ENCODE results near the gene PRODH2.
A peak's percentile ranks its signal among the peaks of the same experiment; 100 is the strongest.

Gene PRODH2

DNA sequence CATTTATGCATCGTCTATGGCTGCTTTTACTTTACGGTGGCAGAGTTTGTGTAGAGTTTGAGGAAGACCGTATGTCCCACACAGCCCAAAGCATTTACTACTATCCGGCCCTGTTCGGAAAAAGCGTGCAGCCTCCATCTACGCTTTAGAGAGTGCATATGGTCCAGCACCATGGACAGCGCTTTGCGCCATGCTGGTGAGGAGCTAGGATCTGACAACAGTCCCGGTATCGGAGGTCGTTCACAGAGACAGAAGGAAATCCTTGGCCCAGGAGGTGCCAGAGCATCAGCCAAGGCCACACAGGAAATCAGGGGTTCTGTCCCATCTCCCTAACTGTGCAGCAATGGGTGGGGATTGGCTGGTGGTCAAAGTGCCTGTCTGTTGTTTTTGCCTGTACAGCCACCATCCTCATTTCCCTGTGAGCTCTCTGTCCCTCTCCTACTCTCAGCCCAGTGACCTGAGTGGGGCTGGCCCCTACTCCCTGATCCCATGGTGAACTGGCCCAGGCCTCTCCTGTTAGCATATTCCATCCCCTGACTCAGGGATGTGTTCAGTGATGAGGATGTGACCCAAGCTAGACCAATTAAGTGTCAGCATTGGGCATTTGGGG, 16.2 kb upstream of the PRODH2 start:
- no peaks in the 10 kb centered on the region for H3K9me3 ChIP-seq
- no peaks in the 10 kb centered on the region for H3K36me3 ChIP-seq (replicated peaks)
- in situ Hi-C loops (cut with MboI; ENCODE audit: low sequenced_read_pairs): no loop called here
- no peak overlapping the region for H3K4me3 ChIP-seq
- H3K4me1 ChIP-seq: no peaks in the 10 kb centered on the region
- peaks cover 30% of the 10 kb centered on the region for H3K27me3 ChIP-seq (ENCODE audit: low read depth)
- peak; percentile 29 to 85 for DNase-seq (ENCODE audit: low spot score in 2 of 2)

DNA sequence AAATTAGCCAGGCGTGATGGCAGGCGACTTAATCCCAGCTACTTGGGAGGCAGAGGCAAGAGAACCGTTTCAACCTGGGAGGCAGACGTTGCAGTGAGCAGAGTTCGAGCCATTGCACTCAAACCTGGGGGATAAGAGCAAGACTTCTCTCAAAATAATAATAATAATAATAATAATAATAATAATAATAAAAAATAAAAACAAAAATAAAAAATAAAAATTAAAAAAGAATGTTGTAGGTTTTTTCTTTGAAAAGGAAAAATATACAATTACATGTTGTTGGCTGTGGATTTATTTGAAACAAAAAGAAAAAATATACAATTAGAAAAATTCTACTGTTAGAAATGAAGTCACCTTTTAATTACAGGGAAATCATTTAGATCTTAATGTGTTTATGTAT, 11.5 kb upstream of the PRODH2 start:
- Histone ChIP-seq H3K9me3 (no peaks in the 10 kb centered on the region), H3K4me1 (peaks cover 4% of the 10 kb centered on the region; the same call in 1 of the 2 replicates), H3K27me3 (ENCODE audit: low read depth) (peaks cover 9% of the 10 kb centered on the region), H3K4me3 (no peak overlapping the region), H3K36me3 (replicated peaks) (no peaks in the 10 kb centered on the region)
- DNase-seq (ENCODE audit: low spot score in 2 of 2): no peak
- in situ Hi-C loops (cut with MboI; ENCODE audit: low sequenced_read_pairs): no loop called here

DNA sequence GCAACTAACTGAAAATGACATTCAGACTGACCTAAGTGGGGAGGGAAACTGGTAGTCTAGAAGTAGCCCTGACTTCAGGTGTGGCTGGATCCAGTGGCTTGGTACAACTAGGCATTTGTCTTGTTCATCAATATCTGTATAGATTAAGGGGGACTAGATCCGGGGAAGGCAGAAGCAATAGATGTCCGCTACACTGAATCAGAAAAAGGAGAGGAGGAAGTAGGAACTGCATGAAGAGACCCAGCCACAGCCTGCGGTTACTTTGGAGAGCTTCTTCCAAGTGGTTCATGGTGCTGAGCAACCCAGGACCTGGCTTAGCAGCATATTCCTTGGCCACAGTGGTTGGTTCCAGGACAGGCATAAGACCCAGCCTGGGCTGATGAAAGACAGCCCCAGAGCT, 9.9 kb upstream of the PRODH2 start:
- Histone ChIP-seq H3K36me3 (replicated peaks) (no peaks in the 10 kb centered on the region), H3K4me3 (no peak overlapping the region), H3K9me3 (no peaks in the 10 kb centered on the region), H3K27me3 (ENCODE audit: low read depth) (peaks cover 7% of the 10 kb centered on the region), H3K4me1 (peaks cover 4% of the 10 kb centered on the region; the same call in 1 of the 2 replicates)
- in situ Hi-C loops (cut with MboI; ENCODE audit: low sequenced_read_pairs): no loop called here
- no peak for DNase-seq (ENCODE audit: low spot score in 2 of 2)

DNA sequence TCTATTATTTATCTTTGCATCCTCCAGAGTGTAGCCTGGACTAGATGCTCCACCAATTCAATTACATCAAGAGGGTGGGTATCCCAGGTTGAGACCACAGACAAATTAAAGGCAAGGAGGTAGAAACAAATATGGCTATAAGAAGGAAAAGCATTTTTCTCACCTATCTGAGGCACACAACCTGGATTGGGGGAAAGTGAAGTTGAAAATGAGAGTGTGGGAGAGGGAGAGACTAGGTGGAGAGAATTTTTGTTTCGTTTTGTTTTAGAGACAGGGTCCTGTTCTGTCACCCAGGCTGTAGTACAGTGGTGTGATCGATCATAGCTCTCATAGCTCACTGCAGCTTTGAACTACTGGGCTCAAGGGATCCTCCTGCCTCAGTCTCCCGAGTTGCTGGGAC, 5.8 kb upstream of the PRODH2 start:
- in situ Hi-C loops (cut with MboI; ENCODE audit: low sequenced_read_pairs): no loop called here
- Histone ChIP-seq H3K4me3 (no peak overlapping the region), H3K27me3 (ENCODE audit: low read depth) (no peaks in the 10 kb centered on the region; the same call in 1 of the 2 replicates), H3K4me1 (peaks cover 4% of the 10 kb centered on the region; the same call in 1 of the 2 replicates), H3K9me3 (no peaks in the 10 kb centered on the region), H3K36me3 (replicated peaks) (no peaks in the 10 kb centered on the region)
- no peak for DNase-seq (ENCODE audit: low spot score in 2 of 2)

DNA sequence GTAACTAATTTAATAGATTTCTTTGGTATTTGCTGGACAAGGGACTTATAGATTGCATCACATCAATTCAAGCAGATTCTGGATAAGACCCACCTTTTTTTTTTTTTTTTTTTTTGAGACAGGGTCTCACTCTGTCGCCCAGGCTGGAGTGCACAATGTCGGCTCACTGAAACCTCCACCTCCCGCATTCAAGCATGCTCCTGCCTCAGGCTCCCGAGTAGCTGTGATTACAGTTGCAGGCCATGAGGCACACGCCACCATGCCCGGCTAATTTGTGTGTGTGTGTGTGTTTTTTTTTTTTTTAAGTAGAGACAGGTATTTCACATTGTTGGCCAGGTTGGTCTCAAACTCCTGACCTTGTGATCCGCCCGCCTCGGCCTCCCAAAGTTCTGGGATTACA, 4.2 kb upstream of the PRODH2 start:
- Histone ChIP-seq H3K27me3 (ENCODE audit: low read depth) (no peaks in the 10 kb centered on the region; the same call in 1 of the 2 replicates), H3K9me3 (no peaks in the 10 kb centered on the region), H3K4me3 (no peak overlapping the region), H3K36me3 (replicated peaks) (no peaks in the 10 kb centered on the region), H3K4me1 (peaks cover 4% of the 10 kb centered on the region; the same call in 1 of the 2 replicates)
- no peak for DNase-seq (ENCODE audit: low spot score in 2 of 2)
- in situ Hi-C loops (cut with MboI; ENCODE audit: low sequenced_read_pairs): no loop called here

DNA sequence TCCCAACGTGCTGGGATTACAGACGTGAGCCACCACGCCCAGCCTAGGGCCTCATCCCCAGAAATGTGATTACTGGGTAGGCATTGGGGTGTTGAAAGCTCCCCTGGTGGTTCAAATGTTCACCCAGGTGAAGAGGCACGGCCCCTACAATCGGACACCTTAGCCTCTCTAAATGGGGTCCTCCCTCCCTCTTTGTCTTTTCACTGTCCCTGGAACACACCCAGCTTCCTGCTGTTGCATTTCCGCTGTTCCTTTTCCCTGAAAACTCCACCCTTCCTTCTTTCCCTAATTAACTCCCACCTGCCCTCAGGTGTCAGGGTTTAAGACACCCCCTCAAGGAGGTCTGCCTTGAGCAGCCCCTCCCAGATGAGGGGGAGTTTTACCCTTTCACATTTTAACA, 3.6 kb upstream of the PRODH2 start:
- no peaks in the 10 kb centered on the region for H3K9me3 ChIP-seq
- H3K4me3 ChIP-seq: no peak overlapping the region
- peaks cover 4% of the 10 kb centered on the region; the same call in 1 of the 2 replicates for H3K4me1 ChIP-seq
- H3K27me3 ChIP-seq (ENCODE audit: low read depth): no peaks in the 10 kb centered on the region; the same call in 1 of the 2 replicates
- no peaks in the 10 kb centered on the region for H3K36me3 ChIP-seq (replicated peaks)
- DNase-seq (ENCODE audit: low spot score in 2 of 2): no peak
- in situ Hi-C loops (cut with MboI; ENCODE audit: low sequenced_read_pairs): no loop called here

DNA sequence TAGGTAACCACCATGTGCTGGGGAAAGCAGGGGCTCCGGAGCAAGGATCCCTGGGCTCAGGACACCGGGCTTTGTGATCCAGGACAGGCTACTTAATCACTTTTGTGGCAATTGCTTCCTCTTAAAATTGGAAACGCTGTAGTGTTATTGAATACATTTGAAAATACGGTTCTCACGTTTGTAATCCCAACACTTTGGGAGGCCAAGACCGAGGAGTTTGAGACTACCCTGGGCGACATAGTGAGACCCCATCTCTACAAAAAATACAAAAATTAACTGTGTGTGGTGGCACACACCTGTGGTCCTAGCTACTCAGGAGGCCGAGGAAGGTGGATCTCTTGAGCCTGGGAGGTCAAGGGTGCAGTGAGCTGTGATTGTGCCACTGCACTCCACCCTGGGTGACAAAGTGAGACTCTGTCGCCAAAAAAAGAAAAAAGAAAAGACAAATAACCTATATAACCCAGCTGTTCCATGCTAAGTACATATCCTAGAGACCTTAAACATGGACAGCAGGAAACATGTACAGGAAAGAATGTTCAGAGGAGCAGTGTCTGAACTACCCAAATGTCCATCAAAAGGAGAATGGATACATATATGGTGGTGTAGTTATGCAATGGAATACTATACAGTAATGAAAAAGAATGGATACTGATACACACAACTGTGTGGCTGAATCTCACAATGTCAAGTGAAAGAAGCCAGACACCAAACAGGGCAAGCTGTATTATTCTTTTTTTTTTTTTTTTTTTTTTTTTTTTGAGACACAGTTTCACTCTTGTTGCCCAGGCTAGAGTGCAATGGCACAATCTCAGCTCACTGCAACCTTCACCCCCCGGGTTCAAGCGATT, 622 bp upstream of the PRODH2 start:
- DNase-seq (ENCODE audit: low spot score in 2 of 2): no peak
- no peaks in the 10 kb centered on the region for H3K4me1 ChIP-seq
- H3K27me3 ChIP-seq (ENCODE audit: low read depth): no peaks in the 10 kb centered on the region
- in situ Hi-C loops (cut with MboI; ENCODE audit: low sequenced_read_pairs): no loop called here
- no peaks in the 10 kb centered on the region for H3K36me3 ChIP-seq (replicated peaks)
- no peaks in the 10 kb centered on the region for H3K9me3 ChIP-seq
- no peak overlapping the region for H3K4me3 ChIP-seq

DNA sequence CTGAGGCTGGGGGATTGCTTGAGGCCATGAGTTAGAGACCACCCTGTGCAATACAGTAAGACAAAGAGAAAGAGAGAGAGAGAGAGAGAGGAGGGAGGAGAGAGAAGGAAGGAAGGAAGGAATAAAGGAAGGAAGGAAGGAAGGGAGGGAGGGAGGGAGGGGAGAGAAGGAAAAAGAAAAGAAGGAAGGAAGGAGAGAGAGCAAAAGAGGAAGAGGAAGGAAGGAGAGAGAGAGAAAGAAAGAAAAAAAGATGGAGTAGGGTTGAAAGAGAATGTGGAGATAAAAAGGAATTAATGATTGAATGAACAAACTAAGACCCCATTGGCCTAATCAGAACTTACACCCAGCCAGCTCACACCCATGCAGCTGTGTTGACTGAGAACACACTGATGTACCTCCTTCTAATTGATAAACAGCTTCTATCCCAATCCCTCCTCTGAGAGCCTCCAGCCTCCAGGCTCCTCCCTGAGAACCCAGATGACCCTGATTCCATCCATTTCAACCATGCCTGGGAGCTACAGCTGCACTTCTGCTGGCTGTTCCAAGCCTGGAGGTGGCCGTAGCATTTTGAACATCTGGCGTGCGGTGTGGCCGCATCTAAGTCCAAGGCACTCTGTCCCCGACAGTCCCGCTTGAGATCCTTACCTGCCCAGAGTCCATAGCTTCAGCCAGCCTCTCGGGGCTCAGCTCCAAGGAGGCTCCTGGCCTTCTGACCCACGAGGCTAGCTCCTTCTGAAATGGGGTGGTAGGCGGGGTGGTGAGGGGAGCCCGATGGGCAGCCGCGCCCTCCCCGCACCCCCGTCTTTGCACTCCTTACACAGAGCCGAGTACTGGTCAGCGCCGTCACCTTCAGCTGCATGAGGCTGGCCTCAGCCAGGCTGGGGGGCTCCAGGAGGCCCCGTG, 1.1 kb downstream of the PRODH2 start:
- Histone ChIP-seq H3K27me3 (ENCODE audit: low read depth) (no peaks in the 10 kb centered on the region), H3K9me3 (no peaks in the 10 kb centered on the region), H3K4me1 (no peaks in the 10 kb centered on the region), H3K36me3 (replicated peaks) (no peaks in the 10 kb centered on the region), H3K4me3 (no peak overlapping the region)
- in situ Hi-C loops (cut with MboI; ENCODE audit: low sequenced_read_pairs): no loop called here
- no peak for DNase-seq (ENCODE audit: low spot score in 2 of 2)

DNA sequence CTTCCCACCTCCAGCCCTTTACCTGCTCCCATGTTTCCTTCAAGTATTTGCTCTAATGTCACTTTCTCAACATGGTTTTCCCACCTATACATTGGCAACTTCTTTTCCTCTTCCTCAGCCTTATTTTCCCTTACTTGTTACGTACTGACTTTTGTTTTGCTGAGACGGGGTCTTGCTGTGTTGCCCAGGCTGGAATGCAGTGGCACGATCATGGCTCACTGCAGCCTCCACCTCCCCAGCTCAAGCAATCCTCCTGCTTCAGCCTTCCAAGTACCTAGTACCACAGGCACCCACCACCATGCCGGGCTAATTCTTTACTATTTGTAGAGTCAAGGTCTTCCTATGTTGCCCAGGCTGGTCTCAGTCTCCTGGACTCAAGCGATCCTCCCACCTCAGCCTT, 5.0 kb downstream of the PRODH2 start:
- H3K4me3 ChIP-seq: no peak overlapping the region
- no peaks in the 10 kb centered on the region for H3K36me3 ChIP-seq (replicated peaks)
- no peaks in the 10 kb centered on the region for H3K4me1 ChIP-seq
- no peaks in the 10 kb centered on the region for H3K9me3 ChIP-seq
- DNase-seq (ENCODE audit: low spot score in 2 of 2): no peak
- in situ Hi-C loops (cut with MboI; ENCODE audit: low sequenced_read_pairs): no loop called here
- peaks cover 3% of the 10 kb centered on the region; the same call in 1 of the 2 replicates for H3K27me3 ChIP-seq (ENCODE audit: low read depth)

DNA sequence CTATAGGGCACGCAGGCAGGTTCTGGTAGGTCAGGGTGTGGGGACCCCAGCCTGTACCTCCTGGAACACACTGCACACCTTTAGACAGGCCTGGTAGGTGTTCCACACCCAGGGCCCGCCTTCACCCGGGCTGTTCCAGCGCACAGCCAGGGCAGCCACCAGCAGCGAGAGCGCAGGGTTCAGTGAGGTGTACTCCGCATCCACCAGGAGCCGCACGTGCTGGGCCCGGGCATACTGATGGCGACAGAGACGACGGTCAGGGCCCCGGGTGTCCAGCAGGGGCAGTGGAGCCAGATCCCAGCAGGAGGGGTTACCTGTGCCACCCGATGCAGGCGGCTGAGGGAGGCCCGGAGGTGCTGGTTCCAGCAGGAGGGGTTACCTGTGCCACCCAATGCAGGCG, 6.0 kb downstream of the PRODH2 start:
- no peaks in the 10 kb centered on the region for H3K4me1 ChIP-seq
- DNase-seq (ENCODE audit: low spot score in 2 of 2): no peak
- H3K9me3 ChIP-seq: 0 out of 2 replicates have a peak, but pooled peaks cover 2% of the 10 kb centered on the region
- in situ Hi-C loops (cut with MboI; ENCODE audit: low sequenced_read_pairs): no loop called here
- H3K27me3 ChIP-seq (ENCODE audit: low read depth): peaks cover 3% of the 10 kb centered on the region; the same call in 1 of the 2 replicates
- H3K4me3 ChIP-seq: no peak overlapping the region
- H3K36me3 ChIP-seq (replicated peaks): no peaks in the 10 kb centered on the region

DNA sequence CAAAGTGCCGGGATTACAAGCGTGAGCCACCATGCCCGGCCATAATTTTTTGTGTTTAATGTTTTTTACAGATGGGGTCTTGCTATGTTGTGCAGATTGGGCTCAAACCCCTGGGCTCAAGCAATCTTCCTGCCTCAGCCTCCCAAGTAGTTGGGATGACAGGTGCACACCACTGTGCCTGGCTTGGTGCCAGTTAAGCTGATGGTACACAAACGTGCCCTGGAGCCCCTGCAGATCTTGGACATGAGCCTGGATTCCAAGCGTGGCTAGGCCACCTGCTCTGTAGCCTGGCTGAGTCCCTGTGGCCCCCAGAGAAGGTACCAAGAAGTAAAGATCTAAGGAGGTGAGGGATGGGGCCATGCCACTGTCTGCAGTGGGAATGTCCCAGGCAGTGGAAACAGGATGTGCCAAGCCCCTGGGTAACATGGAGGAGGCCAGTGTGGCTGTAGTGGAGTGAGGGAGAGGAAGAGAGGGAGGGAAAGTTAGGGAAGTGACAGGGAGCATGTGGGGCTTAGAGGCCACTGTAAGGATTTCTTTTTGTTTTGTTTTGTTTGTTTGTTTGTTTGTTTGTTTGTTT, 7.0 kb downstream of the PRODH2 start:
- DNase-seq (ENCODE audit: low spot score in 2 of 2): no peak

DNA sequence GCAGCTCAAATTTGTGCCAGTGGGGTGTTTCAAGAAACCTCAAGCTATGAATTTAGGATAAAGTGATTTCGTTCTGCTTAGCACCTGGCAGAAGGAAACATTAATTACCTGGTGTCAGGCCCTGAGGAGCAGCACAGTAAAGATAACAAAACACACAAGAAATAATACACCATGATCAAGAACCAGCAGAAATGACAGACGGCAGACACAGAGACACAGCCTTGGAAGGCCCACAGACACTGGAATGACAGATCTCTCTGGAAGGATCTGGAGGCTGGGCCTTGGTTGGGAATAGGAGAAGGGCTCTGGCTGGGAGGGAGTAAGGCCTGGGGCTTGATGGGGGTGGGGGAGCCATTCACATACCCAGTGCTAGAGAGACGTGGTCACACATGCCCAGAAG, 10.8 kb downstream of the PRODH2 start:
- no peaks in the 10 kb centered on the region for H3K36me3 ChIP-seq (replicated peaks)
- in situ Hi-C loops (cut with MboI; ENCODE audit: low sequenced_read_pairs): no loop called here
- DNase-seq (ENCODE audit: low spot score in 2 of 2): no peak
- no peaks in the 10 kb centered on the region for H3K4me1 ChIP-seq
- H3K27me3 ChIP-seq (ENCODE audit: low read depth): peaks cover 3% of the 10 kb centered on the region; the same call in 1 of the 2 replicates
- H3K9me3 ChIP-seq: 0 out of 2 replicates have a peak, but pooled peaks cover 2% of the 10 kb centered on the region
- H3K4me3 ChIP-seq: no peak overlapping the region

More for the DNA sequence above, 7.0 kb downstream of the PRODH2 start:
- Histone ChIP-seq H3K9me3 (0 out of 2 replicates have a peak, but pooled peaks cover 2% of the 10 kb centered on the region), H3K27me3 (ENCODE audit: low read depth) (peaks cover 3% of the 10 kb centered on the region; the same call in 1 of the 2 replicates), H3K4me1 (no peaks in the 10 kb centered on the region), H3K36me3 (replicated peaks) (no peaks in the 10 kb centered on the region), H3K4me3 (no peak overlapping the region)
- in situ Hi-C loops (cut with MboI; ENCODE audit: low sequenced_read_pairs): no loop called here

DNA sequence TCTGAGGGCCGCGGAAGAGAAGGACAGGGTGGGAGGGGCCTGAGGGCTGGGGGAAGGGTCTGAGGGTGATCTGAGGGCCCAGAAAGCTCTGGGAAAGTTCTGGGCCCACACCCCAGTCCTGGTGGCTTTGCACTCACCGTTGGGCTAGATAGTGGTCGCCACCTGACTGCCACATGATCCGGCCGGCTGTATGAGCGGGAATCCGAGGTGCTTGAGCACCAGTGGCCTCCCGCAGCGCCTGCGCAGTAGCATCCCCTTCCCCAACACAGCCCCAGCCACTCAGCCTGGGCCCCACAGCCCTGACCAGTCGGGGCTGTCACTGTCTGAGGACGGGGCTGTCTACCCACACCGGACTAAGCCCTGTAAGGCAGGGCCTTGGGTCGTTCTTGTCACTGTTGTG, 15.0 kb downstream of the PRODH2 start:
- in situ Hi-C loops (cut with MboI; ENCODE audit: low sequenced_read_pairs): no loop called here
- H3K4me3 ChIP-seq: no peak overlapping the region
- no peak for DNase-seq (ENCODE audit: low spot score in 2 of 2)

More for the DNA sequence above, 15.0 kb downstream of the PRODH2 start:
- H3K27me3 ChIP-seq (ENCODE audit: low read depth): no peaks in the 10 kb centered on the region
- no peaks in the 10 kb centered on the region for H3K36me3 ChIP-seq (replicated peaks)
- 0 out of 2 replicates have a peak, but pooled peaks cover 2% of the 10 kb centered on the region for H3K9me3 ChIP-seq
- H3K4me1 ChIP-seq: no peaks in the 10 kb centered on the region

Data from HAP-1 (cell line).